GM19372 (cell line): ENCODE data around the gene CD59.
"Not testable (repeated sequence)": the region's sequence is repeated elsewhere in the genome, so short reads cannot be mapped to it uniquely, and the experiment has no call there.

Experiments
- ATAC-seq: cut with Tn5 transposase; IDR thresholded peaks from one replicate; pipeline ENCODE4 v1.9.1; 2021; ENCODE audit warnings: mild to moderate bottlenecking, low read depth, moderate library complexity; ENCODE audit not compliant: unreplicated experiment

Gene CD59

DNA sequence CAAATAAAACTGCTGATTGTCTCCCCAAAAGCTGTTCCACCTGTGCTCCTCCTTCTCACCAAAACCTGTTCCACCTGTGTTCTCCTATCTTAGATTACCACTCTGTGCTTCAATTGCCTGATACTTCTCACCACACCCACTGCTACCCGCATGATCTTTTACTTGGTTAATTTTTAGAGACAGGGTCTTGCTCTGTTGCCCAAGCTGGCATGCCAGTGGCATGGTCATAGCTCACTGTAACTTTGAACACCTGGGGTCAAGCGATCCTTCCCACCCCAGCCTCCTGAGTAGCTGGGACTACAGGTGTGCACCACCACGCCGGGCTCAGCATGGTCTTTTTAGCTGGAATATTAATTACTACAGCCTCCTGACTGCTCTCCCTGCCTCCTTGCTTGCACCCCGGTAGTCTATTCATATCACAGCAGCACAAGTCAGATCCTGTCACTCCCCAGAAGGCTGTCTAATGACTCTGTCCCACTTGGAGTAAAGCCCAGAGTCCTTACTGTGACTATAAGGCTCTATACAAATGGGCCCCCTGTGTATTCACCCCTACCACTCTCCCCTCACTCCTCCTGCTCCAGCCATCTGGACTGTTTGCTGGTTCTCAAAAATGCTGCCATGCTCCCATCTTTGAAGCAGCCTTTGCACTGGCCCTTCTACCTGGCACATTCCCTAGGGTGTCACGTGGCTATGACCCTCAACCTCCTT lies 39.1 kb downstream of the CD59 start:
- ATAC-seq: no peak

DNA sequence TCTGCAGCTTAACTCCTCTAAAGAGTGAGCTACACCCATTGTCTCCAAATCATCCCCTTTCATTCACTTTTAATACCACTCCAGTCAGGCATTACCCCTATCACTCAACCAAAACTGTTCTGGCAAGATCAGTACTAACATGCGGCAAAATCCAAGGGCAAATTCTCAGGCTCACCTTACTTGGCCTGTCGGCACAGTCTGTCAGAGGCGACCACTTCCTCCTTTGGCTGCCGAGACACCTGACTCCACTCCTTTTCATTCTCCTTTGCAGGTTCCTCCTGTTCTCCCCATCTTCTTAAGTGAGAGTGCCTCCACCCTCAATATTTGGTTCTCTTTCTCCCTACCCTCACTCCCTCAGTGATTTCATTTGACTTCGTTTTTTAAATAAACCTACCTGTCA lies 39.8 kb downstream of the CD59 start:
- ATAC-seq: no peak

DNA sequence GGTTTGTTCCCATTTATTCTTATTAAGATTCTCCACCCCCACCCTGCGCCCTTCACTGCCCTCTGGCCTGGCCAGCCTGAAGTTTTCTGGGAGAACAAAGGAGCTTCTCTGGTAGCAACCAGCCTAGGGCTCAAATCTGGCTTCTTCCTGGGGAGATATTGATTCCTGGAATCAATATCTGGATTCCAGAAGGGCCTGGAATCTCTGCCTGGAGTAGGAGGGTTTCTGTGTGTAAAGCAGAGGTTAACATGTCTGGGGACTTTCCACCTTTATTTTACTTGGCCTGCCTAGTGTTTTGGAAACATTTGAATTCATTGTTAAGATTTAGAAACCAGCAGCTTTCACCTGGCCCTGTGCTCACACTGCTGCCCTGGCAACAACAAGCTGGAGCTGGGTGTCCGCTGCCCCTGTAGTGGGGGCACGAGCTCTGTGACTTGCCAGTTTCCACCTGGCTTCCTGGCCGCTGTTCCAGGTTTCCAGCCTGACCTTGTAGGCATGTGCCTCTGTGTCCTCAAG lies 41.1 kb downstream of the CD59 start:
- no peak for ATAC-seq

DNA sequence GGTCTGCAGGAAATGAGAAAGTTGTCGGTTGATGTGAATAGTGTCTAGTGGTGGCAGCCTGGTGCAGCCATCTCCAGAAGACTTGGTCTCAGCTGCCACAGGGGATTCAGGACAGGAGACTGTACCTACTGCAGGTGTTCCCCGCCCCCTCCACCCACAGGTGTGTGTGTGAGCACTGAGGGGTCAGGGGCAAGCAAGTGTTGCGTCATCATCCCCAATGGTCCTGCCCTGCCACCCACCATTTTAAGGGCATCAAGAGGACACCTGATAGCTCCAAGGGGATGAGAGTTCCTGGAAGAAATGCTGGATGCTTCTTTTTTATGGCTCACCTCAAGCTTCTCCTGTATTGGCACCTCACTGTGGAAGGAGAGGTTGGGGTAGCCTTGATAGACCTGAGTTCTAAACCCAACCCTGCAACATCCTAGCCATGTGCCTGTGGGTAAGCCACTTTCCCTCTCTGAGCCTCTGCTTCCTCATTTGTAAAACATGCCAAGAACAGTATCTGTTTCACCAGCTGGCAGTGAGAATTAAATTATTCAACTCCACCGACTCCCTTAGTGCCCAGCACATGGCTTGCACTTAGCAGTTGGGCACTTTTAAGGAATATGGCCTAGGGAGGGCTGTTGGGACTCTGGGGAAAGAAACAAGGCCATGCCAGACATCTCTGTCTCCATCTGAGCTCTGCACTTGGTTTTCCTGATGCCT lies 41.7 kb downstream of the CD59 start:
- no peak for ATAC-seq

DNA sequence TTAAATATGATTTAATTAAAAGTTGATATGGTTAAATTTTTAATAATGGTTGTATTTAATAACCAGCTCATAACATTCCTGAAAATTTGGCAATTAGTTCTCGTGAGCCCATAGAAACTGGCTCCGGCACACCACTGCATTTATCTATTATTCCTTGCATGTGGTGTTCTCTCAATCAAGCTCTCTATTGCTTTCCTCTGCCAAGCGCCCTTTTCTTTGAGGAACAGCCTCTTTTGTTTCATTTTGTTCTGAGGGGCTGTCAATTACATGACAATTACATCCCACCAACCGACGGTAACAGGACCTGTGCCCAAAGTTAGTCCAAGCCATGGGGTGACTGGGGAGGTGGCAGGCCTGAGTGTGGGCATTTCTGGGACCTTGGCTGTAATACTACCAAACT lies 43.7 kb downstream of the CD59 start:
- ATAC-seq: no peak

DNA sequence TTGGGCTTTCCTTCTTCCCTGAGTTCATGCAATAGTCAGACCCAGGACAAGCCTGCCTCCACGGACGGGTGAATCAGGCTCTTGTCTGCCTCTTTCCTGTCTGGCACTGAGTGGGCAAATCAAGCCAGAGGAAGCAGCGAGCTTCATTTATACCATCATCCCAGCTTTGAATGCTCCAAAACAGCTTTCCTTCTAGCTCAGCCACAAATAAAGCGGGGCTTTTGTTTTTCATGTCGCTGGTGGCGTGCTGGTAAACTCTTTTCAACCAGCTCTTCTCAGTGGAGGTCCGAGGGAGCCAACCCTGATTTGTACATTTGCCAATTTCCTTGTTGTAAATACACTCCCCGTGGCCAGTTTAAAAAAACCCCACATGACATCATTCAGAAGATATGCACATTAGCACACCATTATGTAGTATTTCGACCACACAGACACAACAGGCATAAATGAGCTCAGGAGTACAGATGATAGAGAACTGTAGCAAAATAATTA lies 44.2 kb downstream of the CD59 start:
- ATAC-seq: no peak

DNA sequence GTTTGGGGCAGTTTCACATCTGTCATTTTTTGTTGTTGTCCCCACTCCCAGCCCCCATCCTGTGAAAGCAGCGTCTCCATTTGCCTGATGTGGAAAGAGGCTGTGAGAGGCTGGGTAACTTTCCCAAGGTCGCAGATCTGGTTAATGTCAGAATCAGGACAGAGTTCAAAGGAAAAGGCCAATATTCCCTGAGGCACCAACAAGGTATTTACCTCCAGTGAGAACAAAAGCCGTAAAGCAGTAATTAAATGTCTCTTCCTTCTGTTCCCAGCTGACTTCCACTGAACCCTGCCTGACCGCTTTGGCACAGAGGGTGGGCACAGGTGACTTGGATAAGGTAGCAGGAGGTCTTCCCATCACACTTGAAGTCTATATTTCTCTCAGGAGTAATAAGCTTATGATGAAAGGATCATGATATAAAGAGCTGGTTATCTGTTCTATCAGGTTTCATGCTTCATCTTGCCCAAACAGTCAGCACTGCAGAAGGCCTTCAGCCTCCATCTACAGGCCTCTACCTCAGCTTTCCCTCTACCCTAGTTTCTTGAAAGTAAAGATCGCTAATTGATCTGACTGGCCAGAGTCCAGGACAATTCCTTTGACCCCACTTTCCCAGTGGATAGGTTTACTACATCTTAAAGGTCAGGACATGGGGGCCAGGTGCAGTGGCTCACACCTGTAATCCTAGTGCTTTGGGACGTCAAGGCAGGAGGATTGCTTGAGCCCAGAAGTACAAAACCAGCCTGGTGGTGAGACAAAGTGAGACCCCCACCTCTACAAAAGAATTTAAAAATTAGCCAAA lies 45.0 kb downstream of the CD59 start:
- ATAC-seq: no peak

DNA sequence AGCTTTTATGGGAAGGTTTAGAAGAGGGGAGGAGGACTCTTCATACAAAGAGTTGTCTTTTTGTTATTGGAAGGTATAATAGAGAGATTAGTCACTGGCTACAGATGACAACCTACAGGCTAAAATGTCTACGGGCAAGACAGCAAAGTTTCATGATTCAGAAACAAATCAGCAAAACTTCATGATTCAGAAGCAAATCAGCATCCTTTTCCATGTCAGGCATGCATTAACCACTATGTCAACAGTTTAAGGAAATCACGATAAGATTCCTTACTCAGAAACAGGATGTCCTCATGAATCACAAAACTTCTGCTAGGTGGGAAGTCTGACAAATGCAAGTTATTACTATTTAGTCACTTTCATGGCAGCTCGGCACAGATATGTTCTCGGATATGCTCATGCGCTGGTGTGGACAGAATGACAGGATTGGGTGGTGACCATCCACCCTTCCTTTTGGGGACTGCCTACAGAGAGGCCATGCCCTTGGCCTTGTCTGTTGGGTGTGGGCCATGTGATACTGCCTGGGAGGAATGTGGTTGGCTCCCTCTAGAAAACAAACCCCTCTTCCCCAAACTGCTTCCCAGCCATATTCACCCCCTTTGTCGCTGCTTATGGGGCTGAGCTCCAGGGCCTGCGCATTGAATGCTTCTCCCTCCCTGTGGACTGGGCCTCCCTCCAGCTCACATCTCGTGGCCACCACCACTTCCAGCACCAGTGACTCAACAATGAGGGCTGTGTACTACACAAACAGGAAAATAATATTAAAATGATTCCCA lies 45.7 kb downstream of the CD59 start:
- no peak for ATAC-seq

DNA sequence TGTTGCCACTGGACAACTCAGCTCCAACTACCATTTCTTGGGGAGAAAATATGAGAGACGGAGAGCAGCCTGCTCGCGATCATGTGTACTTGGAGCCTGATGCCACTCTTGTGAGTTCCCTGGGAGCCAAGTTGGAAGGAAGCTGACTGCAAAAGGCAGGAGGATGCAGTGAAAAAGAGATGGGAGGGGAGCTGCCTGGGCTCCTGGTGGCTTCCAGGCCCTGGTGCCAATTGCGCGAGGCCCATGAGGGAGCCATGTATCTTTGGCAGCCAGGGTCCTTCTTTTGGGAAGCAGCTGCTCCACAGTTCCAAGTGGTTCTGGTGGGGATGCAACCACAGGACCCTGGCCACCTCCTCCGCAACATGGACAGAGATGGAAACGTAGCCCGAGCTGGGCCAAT lies 46.7 kb downstream of the CD59 start:
- ATAC-seq: no peak

DNA sequence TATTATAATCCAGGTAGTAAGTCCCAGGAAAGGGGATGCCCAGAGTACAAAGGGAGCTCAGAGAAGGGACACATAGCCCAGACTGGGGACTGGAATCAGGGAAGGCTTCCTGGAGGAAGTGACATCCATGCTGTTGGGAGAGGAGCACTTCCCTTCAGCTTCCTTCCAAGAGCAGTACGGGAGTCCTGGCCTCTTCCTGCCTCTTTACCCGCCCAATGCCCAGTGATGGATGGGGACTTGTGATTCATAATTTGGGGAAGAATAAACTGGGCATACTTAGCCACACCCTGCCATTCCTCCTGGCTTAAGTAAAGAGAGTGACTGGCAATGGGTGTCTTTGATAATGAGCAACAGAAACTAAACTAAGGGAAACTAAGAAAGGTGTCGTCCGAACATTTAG lies 47.1 kb downstream of the CD59 start:
- no peak for ATAC-seq

DNA sequence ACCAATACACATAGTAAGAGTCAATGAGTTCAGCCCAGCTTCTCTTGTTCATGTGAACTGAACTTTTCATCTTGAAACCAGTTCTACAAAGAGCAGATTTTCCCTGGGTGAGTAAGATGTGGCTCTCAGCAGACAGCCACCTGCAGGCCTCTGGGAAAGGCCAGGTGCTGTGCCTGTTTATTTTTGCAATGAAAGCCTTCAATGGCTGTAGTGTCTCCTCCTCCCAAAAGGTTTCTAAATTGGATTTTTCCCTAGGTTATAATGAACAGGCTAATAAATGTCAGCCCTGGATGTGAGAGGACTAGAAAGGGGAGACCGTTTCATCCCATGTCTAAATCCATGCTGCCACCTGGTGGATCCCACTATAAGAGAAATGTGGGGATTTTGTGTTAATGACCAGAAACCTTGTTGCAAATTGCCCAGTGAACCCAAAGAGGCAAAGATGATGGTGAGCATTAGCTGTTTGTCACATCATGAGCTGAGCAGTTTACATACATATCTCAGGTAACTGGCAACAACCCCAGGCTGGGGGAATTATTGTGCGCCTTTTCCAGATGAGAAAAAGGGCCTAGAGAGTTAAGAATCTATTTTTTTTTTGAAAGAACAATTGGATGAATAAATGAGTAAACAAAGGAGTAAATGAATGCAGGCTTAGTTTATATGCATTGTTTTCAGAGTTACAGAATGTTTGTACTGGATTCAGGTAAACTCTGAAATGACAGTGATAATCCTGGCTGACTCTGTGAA lies 48.3 kb downstream of the CD59 start:
- ATAC-seq: no peak

DNA sequence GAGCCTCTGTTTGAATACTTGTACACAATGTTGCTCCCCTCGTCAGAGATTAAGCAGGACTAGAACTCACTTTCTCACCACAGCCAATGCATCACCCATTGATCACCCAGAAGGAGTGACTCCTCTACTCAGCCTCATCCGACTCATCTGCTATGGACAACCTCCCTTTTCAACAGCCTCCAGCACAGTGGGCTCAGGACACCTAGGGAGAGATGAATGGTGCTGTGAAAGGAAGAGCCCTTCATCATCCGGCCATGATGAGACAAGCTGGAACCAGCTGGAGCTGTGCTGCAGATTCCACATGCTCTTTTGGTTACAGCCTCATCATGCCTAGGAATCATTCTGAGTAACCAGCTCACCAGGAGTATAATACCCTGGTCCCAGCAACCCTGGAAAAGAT lies 51.1 kb downstream of the CD59 start:
- no peak for ATAC-seq

DNA sequence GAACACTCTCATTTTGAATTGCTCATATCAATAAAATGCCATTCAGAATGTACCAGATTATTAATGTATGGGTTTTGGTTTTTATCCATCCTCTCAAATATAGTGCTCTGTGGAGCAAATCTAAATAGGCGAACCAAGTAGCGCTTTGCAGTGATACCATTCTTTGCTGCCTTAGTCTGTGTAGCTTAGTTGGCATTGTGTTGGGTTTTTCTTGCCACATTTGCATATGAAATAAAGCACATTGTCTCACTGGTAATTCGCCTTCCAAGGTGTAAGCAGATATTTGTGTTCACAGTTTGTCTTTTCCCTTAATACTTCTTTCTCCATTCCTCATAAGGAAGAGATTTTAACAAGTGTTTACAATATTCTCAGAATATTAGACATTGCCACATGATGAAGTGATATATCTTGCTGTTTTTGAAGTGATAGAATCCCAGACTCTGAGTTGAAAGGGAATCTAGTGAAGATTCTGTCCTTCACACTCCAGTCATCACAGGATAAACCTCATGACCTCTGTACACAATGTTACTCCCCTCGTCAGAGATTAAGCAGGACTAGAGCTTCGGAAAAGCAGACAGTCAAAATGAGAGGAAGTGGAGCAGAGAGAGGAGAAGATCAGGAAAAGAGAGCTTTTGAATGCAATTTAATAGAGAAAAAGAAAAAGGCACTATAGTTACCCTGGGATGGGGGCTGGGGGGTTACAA lies 52.1 kb downstream of the CD59 start:
- ATAC-seq: no peak

DNA sequence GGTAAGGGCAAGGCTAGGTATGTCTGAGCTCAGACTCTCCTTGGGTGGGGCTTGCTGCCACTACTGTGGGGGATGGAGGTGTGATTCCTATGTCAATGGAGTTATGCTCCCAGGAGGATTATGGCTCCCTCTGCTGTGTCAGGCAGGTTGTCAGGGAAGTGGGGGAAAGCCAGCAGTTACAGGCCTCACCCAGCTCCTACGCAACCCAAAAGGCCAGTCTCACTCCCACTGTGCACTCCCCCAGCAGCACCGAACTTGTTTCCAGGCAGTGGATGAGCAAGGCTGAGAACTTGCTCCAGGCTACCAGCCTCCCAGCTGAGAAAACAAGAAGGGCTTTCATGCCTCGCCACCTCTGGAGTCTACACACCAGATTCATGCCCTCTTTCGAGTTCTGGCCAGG lies 53.8 kb downstream of the CD59 start:
- ATAC-seq: no peak

DNA sequence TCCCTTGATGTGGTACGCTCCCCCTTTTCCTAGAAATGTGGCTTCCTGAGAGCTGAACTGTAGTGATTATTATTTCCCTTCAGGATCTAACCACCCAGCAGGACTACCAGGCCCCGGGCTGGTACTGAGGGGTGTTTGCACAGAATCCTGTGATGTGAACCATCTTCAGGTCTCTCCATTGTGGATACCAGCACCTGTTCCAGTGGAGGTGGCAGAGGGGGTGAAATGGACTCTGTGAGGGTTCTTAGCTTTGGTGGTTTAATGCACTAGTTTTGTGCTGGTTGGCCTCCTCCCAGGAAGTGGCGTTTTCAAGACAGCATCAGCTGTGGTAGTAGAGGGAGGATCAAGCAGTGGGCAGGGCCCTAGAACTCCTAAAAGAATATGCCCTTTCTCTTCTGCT lies 54.2 kb downstream of the CD59 start:
- no peak for ATAC-seq

DNA sequence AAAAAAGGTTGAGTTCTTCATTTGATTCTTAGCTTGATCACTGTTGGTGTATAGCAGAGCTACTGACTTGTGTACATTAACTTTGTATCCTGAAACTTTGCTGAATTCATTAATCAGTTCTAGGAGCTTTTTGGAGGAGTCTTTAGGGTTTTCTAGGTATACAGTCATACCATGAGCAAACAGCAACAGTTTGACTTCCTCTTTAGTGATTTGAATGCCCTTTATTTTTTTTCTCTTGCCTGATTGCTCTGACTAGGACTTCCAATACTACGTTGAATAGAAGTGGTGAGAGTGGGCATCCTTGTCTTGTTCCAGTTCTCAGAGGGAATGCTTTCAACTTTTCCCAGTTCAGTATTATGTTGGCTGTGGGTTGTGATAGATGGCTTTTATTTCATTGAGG lies 57.6 kb downstream of the CD59 start:
- ATAC-seq: not testable (repeated sequence)

DNA sequence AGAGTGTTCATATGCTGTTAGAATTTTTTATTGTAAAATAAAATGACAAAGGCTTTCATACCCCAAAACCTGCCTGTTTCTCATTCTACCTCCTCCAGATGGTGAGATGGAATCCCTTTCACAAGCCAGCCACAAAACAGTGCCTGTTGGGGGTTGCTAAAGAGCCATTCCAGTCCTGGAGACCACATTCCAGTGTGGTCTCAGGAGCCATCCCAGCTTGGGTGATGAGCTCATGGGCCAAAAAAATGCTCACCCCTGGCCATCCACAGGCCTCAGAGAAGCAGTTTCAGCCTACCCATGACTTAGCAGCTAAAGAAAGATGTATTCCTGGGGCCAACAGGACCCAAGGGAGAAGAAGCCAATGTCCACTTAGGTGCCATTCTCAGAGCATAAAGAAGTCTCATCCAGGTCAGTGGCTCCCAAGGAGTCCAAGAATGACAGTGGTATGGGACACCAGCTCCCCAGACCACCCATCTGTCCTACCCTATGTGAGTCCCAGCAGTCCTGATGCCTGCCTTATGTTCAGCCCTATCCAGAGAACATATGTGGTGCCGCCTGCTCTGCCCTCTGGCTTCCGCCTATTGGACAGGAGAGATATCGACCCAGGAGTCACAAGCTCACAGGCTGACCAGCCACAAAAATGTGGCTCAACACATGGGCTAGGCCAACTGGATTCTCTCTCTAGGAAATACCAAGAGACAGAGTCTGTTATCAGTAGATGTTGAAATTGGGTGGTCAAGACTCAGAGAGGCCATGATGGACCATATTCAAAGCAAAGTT lies 62.0 kb downstream of the CD59 start:
- no peak for ATAC-seq

DNA sequence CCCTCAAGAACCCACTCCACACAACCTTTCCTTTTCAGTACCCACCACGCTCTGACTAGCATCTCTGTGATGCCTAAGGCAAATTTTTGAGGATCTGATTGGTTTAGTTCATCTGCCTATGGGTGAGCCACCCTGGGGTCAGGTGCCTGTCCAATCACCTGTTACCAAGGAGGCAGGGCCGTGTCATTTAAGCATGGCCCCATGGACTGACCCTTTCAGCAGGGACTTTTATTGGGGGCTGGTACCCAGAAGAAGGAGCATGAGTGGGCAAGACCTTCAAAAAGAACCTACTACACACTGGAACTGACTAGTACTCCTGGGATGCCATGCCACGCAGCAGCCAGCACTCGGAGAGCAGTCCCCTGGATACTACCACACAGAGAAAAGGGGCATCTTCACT lies 64.0 kb downstream of the CD59 start:
- no peak for ATAC-seq
